ENCODE measurements around the gene SCN2B.
"Not testable (repeated sequence)": the region's sequence is repeated elsewhere in the genome, so short reads cannot be mapped to it uniquely, and the experiment has no call there.

SCN2B gene

DNA sequence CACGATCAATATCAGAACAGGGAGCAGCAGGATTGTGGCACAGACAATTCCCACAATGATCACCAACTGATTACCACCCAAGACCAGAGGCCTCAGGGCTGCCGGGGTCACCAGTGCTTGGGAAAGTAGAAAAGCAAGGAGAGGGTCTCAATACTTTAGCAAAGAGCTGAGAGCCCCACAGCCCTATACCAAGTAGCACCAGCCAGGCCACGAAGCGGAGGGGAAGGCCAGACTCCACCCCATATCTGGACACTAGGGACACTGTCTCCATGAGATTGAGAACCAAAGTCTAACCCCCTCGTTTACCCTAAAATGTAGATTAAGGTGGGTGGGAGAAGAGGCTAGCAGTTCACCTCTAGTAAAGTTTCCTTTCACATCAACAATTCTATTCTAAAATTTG, 24.1 kb upstream of the SCN2B start:
- TF ChIP-seq, protein P1, sequence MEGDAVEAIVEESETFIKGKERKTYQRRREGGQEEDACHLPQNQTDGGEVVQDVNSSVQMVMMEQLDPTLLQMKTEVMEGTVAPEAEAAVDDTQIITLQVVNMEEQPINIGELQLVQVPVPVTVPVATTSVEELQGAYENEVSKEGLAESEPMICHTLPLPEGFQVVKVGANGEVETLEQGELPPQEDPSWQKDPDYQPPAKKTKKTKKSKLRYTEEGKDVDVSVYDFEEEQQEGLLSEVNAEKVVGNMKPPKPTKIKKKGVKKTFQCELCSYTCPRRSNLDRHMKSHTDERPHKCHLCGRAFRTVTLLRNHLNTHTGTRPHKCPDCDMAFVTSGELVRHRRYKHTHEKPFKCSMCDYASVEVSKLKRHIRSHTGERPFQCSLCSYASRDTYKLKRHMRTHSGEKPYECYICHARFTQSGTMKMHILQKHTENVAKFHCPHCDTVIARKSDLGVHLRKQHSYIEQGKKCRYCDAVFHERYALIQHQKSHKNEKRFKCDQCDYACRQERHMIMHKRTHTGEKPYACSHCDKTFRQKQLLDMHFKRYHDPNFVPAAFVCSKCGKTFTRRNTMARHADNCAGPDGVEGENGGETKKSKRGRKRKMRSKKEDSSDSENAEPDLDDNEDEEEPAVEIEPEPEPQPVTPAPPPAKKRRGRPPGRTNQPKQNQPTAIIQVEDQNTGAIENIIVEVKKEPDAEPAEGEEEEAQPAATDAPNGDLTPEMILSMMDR (IDR thresholded peaks at IDR 0.05; ENCODE audit: insufficient read depth, missing control alignments) = no peak
- no peak for FAIRE-seq
- no peak for DNase-seq (ENCODE audit: insufficient read length, low spot score)

DNA sequence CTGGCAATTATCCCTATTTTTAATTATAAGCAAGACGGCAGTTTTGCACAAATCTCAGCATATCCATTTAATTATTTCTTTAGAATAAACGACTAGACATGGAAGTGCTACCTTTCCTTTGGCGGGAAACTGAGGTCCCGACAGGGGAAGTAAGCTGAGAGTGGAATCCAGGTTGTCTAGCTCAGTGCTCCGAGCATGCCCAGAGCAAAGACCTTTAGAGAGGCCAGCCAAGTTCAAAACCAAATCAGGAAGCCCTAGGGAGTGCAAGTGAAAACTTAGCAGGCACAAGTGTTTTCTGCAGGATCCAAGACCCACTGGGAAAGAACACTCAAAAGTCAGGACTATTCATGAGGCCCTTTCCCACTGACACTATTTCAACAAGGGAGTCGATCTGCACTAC, 22.7 kb upstream of the SCN2B start:
- DNase-seq (ENCODE audit: insufficient read length, low spot score) (no peak), FAIRE-seq (no peak)
- TF ChIP-seq, protein P1 (IDR thresholded peaks at IDR 0.05; ENCODE audit: insufficient read depth, missing control alignments) = no peak

DNA sequence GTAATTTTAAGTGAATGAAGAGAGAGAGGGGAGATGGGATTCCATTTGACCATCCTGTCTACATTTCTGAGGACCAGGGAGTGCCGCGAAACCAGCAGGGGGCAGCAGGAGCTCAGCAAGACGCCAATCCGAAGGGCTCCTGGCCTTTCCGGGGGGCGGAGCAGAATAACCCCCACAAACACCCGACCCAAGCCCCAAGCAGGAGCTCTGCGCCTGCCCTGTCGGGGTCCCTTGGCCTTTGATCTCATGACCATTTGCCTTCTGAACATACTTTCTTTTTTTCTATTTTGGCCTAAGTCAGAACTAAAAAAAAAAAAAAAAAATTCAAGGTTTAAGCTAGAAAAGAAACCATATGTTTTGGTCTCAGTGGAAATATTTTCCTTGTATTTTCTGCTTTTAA, 21.9 kb upstream of the SCN2B start:
- TF ChIP-seq, protein P1 (IDR thresholded peaks at IDR 0.05; ENCODE audit: insufficient read depth, missing control alignments) = peak; percentile 83
- peak; percentile 55 for DNase-seq (ENCODE audit: insufficient read length, low spot score)
- no peak for FAIRE-seq

DNA sequence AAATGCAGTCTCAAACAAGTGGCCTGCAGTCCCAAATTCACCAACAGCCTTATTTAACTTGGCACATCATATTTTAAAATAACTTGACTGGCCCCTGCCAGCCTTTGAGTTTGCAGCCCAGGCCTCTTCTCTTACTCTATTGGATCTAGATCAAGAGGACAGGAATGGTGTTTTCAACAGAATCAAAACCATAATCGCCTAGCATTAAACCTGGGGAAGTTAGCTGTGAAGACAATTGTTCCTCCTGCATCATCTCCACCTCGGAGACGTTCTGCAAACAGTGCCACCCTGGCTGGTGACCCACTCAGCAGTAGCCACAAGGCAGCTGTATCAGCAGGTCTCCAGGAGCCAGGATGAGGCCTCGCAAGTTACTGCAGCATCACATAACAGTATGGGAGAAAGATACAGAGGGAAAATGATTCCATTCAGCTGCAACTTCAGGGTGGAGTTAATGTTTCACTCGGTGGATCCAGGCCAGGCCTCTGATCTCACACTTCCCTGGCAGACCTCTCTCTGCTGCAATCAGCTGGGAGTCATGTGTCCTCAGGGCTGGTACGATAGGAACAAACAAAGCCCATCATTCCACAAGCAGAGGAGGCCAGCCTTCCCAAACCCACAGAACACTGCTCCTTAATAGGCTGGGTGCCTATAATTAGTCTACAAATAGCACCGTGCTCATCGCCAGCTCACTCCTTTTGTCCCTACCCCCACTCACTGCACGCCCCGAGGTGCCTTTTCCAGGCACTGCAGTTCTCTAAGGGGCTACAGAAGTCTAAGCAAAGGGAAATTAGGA, 18.6 kb upstream of the SCN2B start:
- TF ChIP-seq, protein P1 (IDR thresholded peaks at IDR 0.05; ENCODE audit: insufficient read depth, missing control alignments) = no peak
- DNase-seq (ENCODE audit: insufficient read length, low spot score) (no peak), FAIRE-seq (no peak)

DNA sequence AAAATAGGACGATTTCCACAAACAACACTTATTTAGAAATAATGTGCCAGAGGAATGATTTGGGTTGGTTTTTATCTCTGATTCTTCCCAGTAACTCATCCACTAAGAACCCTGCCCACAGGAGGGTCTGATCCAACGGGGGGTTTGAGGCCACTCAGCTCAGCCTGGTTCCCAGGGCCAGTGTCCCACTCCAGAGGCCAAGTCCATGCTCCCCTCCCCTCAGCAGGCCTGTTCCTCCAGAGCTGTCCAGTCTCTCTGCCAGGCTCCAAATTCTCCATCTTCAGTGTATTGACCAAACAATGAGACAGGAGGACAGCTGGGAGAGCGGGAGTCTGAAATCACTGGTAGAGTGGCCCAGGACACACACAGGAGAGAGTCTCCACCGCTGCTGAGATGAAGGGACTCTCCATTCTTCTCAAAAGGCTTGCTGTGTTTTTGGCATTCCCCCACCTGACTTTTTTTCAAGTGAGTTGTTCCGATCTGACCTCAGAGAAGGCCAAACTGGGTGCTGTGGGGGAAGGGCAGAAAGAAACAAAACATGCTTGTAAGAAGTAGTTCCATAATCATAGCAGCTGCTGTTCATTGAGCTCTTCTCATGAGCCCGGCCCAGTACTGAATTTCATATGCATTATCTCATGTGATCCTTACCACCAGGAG, 17.6 kb upstream of the SCN2B start:
- TF ChIP-seq, protein P1 (IDR thresholded peaks at IDR 0.05; ENCODE audit: insufficient read depth, missing control alignments) = no peak
- FAIRE-seq (no peak), DNase-seq (ENCODE audit: insufficient read length, low spot score) (no peak)

DNA sequence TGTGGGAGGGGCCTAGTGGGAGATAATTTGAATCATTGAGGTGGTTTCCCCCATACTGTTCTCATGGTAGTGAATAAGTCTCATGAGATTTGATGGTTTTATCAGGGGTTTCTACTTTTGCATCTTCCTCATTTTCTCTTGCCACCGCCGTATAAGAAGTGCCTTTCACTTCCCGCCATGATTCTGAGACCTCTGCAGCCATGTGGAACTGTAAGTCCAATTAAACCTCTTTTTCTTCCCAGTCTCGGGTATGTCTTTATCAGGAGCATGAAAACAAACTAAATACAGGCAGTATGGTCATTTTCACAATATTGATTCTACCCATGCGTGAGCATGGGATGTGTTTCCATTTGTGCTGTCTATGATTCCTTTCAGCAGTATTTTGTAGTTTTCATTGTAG, 16.4 kb upstream of the SCN2B start:
- not testable (repeated sequence) for FAIRE-seq; DNase-seq (ENCODE audit: insufficient read length, low spot score)

DNA sequence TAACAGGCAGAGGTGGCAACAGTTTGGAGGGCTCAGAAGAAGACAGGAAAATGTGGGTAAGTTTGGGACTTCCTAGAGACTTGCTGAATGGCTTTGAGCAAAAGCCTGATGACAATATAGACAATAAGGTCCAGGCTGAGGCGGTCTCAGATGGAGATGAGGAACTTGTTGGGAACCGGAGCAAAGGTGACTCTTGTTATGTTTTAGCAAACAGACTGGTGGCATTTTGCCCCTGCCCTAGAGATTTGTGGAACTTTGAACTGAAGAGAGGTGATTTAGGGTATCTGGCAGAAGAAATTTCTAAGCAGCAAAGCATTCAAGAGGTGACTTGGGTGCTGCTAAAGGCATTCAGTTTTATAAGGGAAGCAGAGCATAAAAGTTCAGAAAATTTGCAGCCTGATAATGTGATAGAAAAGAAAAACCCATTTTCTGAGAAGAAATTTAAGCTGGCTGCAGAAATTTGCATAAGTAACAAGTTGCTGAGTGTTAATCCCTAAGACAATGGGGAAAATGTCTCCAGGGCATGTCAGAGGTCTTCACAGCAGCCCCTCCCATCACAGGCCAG, 14.6 kb upstream of the SCN2B start:
- DNase-seq (ENCODE audit: insufficient read length, low spot score); FAIRE-seq: not testable (repeated sequence)
